Spleen (tissue), 11 donors: Measurements from ENCODE around the gene ZBTB42. TPM values are rescaled to one million over a fixed set of nuclear protein-coding genes. Genes with fewer than 3 reads are reported as not detected.

Source experiments
- DNase-seq: peaks from one replicate; pipeline ENCODE4 v3.0.0-alpha.2; 2020
- H3K27ac ChIP-seq, 8 donors: fragments of 200-600 bp; sonication (generic) in 7 of 8; 1 replicate in 4 of 8; 2 replicates in 4 of 8; pipeline versions ENCODE4 v1.5.0 to v1.8.0; 2016 to 2021; ENCODE audit warnings: inconsistent platforms in 4 of 8, mild to moderate bottlenecking in 4 of 8, moderate library complexity in 1 of 8
- H3K27me3 ChIP-seq, 7 donors: fragments of 200-600 bp; sonication (generic) in 6 of 7; replicated peaks in 1 of 7; 1 replicate in 4 of 7; 2 replicates in 3 of 7; pipeline versions ENCODE4 v1.5.0 to v1.8.0; 2016 to 2021; ENCODE audit warnings: inconsistent platforms in 3 of 7, mild to moderate bottlenecking in 1 of 7
- H3K36me3 ChIP-seq, 6 donors: fragments of 200-600 bp; sonication (generic) in 5 of 6; 1 replicate in 4 of 6; 2 replicates in 2 of 6; pipeline versions ENCODE4 v1.5.0 to v1.8.0; 2016 to 2021; ENCODE audit warnings: inconsistent platforms in 2 of 6
- H3K4me1 ChIP-seq, 6 donors: fragments of 200-600 bp; sonication (generic) in 5 of 6; 1 replicate in 3 of 6; 2 replicates in 3 of 6; pipeline versions ENCODE4 v1.5.0 to v1.8.0; 2016 to 2021; ENCODE audit warnings: inconsistent platforms in 3 of 6
- H3K4me3 ChIP-seq, 8 donors: fragments of 200-600 bp; sonication (generic) in 7 of 8; 1 replicate in 4 of 8; 2 replicates in 4 of 8; pipeline versions ENCODE4 v1.5.0 to v1.8.0; 2016 to 2021; ENCODE audit warnings: inconsistent platforms in 4 of 8, mild to moderate bottlenecking in 4 of 8, moderate library complexity in 2 of 8
- H3K9me3 ChIP-seq, 8 donors: fragments of 200-600 bp; sonication (generic) in 7 of 8; 1 replicate in 4 of 8; 2 replicates in 4 of 8; pipeline versions ENCODE4 v1.5.0 to v1.8.0; 2016 to 2021; ENCODE audit warnings: inconsistent platforms in 4 of 8
- CTCF ChIP-seq, 11 experiments: fragments of 200-600 bp in 7 of 11; fragments of 450-650 bp in 4 of 11; sonication (generic) in 4 of 11; IDR thresholded peaks in 8 of 11; conservative IDR thresholded peaks in 3 of 11; 1 replicate in 7 of 11; 2 replicates in 4 of 11; pipeline versions ENCODE4 v1.4.0 to v1.8.0; 2016 to 2021; ENCODE audit warnings: antibody characterized with exemption in 11 of 11, inconsistent platforms in 4 of 11, mild to moderate bottlenecking in 1 of 11
- POLR2A ChIP-seq, 3 donors: fragments of 450-650 bp; IDR thresholded peaks; one replicate each; pipeline ENCODE4 v1.5.1; 2017; ENCODE audit warnings: antibody characterized with exemption in 3 of 3, mild to moderate bottlenecking in 1 of 3
- POLR2AphosphoS5 ChIP-seq, 3 donors: sonication (generic); formaldehyde crosslinking; IDR thresholded peaks; one replicate each; pipeline ENCODE4 v1.5.1; 2017; ENCODE audit warnings: antibody characterized with exemption in 3 of 3
- WGBS, 5 donors: extraction: QIAGEN DNeasy Blood & Tissue Kit in 3 of 5; methylation state at CpG; one replicate each; pipeline versions ENCODE4 v1.1.5 to v1.1.7; 2013 to 2018; 5-methylcytosine and 5-hydroxymethylcytosine counted together
- intact Hi-C: fragments of 100-400 bp; cut with DNase I; formaldehyde crosslinking; loops from one replicate; pipeline ENCODE4 v1.15.0; 2023; ENCODE audit warnings: low total_unique reads
- polyA plus RNA-seq, 3 donors: library from polyadenylated mRNA; stranded (reverse); fragments of 200-250 nt; gene quantifications; one replicate each; pipeline ENCODE4 v1.2.1, GENCODE V29; 2013
- total RNA-seq, 7 donors: library from RNA; depleted of rRNA in 3 of 7; stranded (reverse); fragments of >200 nt in 3 of 7; fragmentation: NEBNext Ultra II Directional in 4 of 7; extraction: Animal tissue kit (Norgen Biotek cat#: 25700) in 4 of 7; gene quantifications; one replicate each; pipeline versions ENCODE4 v1.1.0 to v1.2.1, GENCODE V29; 2016 to 2021
- donor health status: healthy with polysubstance abuse.
- donor health status: DM: no; HTN: no; CAD: no; lungs with moderate emphysema.
- donor health status: DM: no; HTN: no; CAD: no.
- donor health status: Bipolar disorder and iron deficiency.
- donor health status: healthy.
- donor health status: DM: no; HTN: no; CAD: no.
- donor health status: DM: yes; HTN: yes; CAD: no.

Gene ZBTB42
- total and polyA plus RNA-seq, 10 donors = 0.74 to 11.5 (median 4.6) TPM

DNA sequence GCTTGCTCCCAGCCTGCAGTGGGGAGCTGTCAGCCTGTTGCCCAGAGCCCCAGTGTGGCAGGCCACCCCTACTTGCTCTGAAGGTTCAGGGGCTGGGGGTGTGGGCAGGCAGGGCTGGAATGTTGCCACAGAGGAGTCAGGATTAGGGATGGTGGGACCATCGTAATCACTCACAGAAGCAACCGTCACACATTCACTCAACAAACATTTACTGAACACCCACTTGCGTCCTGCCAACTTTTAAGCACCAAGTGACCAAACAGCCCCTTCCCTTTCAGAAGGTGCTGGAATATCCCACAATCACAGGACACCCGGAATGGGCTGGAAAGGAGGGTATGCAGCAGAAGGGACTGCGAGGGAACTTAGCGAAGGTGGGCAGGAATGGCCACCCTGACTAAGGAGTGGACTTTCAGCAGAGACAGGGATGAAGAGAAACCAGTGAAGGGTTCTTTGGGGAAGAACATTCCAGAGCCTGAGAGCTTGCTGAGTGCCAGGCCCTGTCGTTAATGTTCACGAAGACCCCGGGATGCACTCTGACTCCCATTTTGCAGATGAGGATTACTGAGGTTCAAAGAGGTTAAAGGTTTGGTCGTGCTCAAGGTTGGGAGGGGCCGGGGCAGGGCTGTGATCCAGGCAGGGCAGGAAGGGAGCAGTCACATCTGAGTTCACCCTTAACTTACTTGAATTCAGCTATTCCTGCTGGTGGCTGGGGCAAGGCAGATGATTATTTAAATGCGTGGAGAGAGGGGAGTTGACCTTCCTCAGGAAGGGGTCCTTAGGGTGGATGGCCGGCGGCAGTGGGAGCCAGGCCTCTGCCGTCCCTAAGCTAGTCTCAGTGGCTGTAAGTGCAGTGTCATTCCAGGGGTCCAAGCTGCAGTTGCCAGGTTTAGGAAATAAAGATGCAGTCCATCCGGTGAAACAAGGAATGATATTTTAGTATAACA lies 2.3 kb upstream of the ZBTB42 start:
- no peak for TF ChIP-seq CTCF (IDR thresholded peaks at IDR 0.05 in 8 of 11, conservative IDR thresholded peaks at IDR 0.05 in 3 of 11)
- TF ChIP-seq POLR2AphosphoS5 (IDR thresholded peaks at IDR 0.05) = no peak
- no peak for TF ChIP-seq POLR2A (IDR thresholded peaks at IDR 0.05)
- Histone ChIP-seq H3K27me3 (no peaks in the 10 kb centered on the region), H3K27ac (peak overlapping the region; percentile 86 to 95 (median 91)), H3K9me3 (no peaks in the 10 kb centered on the region), H3K4me3 (no peak overlapping the region), H3K36me3 (no peaks in the 10 kb centered on the region), H3K4me1 (peaks cover 44 to 88% (median 73%) of the 10 kb centered on the region in 6 donors)
- intact Hi-C loops = no loop called here
- DNase-seq = no peak
- 77 to 90% (median 80%) methylated on average over 16 of the region's 16 CpGs for WGBS, 5 donors

DNA sequence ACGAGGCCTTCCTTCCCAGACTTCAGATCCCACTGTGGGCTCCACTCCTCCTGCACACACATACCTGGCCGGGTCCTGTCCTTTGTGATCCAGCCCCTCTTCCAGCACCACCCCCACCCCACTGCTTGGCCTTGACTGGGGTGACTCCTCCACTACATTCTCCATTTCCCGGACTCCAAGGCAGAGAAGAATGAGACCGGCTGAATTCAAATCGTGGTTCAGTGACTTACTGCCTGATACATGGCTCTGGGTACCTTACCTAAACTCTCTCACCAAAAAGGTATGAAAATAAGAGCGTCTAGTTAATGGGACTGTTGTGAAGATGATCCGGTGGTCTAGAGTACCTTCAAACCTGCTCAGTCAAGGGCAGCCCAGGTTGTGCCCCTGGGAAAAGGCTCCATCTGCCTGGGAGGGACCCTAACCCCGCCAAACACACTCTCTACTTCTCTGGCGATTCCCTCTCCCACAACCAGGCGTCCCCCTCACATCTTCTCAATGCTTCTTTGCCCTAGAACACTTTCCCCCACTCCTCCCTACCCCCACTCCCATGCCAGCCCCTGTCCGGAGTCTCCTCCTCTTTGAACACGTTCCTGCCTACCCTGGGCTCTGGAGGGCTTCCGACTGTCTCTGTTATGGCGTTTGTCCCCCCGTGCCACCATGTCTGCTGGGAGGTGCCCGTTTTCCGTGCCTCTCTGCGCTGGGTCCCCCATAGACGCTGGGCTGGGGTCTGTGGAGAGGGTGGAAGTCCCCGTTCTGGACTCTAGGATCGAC lies 1.5 kb upstream of the ZBTB42 start:
- intact Hi-C loops = no loop called here
- DNase-seq = no peak
- Histone ChIP-seq H3K27me3 (no peaks in the 10 kb centered on the region), H3K36me3 (no peaks in the 10 kb centered on the region), H3K27ac (peak overlapping the region; percentile 86 to 95 (median 91)), H3K4me1 (peaks cover 37 to 86% (median 66%) of the 10 kb centered on the region in 6 donors), H3K9me3 (no peaks in the 10 kb centered on the region), H3K4me3 (peak overlapping the region in 5 of 8 donors; percentile 36 to 96 (median 87))
- WGBS, 5 donors = 39 to 48% (median 45%) methylated on average over 20 to 21 of the region's 21 CpGs
- no peak for TF ChIP-seq POLR2A (IDR thresholded peaks at IDR 0.05)
- TF ChIP-seq POLR2AphosphoS5 (IDR thresholded peaks at IDR 0.05) = no peak
- no peak for TF ChIP-seq CTCF (IDR thresholded peaks at IDR 0.05 in 8 of 11, conservative IDR thresholded peaks at IDR 0.05 in 3 of 11)

GRCh38 chr14:104800015-104800770 lies 708 bp upstream of the ZBTB42 start:
- peak in 1 of 3 donors; percentile 16 for TF ChIP-seq POLR2A (IDR thresholded peaks at IDR 0.05)
- TF ChIP-seq POLR2AphosphoS5 (IDR thresholded peaks at IDR 0.05) = peak; percentile 72 to 86 (median 85)
- TF ChIP-seq CTCF (IDR thresholded peaks at IDR 0.05 in 8 of 11, conservative IDR thresholded peaks at IDR 0.05 in 3 of 11) = peak in 10 of 11 experiments; percentile 14 to 73 (median 56)
- no peaks in the 10 kb centered on the region for H3K27me3 ChIP-seq
- H3K4me3 ChIP-seq = peak overlapping the region in 7 of 8 donors; percentile 36 to 96 (median 81)
- peak; percentile 96 for DNase-seq
- no peaks in the 10 kb centered on the region for H3K9me3 ChIP-seq
- peak overlapping the region; percentile 86 to 95 (median 91) for H3K27ac ChIP-seq
- H3K36me3 ChIP-seq = no peaks in the 10 kb centered on the region
- H3K4me1 ChIP-seq = peaks cover 34 to 86% (median 62%) of the 10 kb centered on the region in 6 donors
- 3 to 16% (median 4%) methylated on average over 15 to 83 of the region's 83 CpGs for whole genome bisulfite sequencing, 5 donors
- intact Hi-C loops = no loop called here
